GM21737 (cell line): ENCODE results near the gene LPP.

Experiments used
- ATAC-seq: cut with Tn5 transposase; IDR thresholded peaks from one replicate; pipeline ENCODE4 v1.9.1; 2021; ENCODE audit warnings: mild to moderate bottlenecking, moderate library complexity; ENCODE audit not compliant: unreplicated experiment

LPP gene

DNA sequence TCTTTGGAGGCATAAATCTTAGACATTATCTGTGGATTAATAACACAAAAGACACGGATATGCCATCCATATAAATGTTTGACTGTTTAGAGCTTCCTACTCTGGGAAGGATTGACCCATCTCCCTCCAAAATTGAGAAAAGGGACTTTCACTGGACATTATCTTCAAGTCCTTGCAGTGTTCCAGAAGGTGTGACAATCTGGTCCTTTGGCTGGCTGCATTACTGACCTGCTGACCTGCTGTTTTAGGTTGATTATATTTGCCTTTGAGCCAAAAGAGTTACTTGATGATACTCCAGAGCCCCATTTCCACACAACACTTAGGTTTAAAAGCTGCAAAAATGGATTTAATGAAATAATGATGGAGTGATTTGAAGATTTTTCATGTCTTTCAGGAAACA, 504.6 kb downstream of the LPP start:
- ATAC-seq: no peak

DNA sequence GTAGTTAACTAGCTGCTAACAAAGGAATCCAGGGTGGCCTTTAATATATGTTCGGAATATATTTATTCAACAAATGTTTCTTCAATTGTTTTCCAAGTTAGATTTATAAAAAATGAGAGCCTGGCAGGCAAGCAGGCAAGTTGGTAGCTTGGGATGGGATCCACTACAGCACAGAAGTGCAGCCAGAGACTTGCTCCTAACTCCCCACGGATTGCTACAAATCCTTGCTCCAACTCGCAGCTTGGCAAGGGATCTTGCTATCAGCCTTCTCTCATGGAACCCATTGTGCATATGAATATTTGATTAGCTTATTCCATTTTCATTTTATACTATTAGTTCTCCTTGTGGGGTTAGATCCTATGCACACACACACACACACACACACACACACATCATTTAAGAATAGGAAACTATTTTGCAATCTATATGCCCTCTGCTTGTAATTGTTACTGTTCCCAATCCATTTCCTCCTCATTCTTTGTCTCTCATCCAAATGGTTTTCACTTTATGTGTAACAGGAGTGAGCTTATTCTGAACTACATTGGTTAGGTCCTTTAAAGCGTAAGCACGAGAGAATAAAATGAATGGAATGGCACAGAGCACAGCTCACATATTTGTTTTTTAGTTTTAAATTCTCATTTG, 505.6 kb downstream of the LPP start:
- ATAC-seq: no peak

DNA sequence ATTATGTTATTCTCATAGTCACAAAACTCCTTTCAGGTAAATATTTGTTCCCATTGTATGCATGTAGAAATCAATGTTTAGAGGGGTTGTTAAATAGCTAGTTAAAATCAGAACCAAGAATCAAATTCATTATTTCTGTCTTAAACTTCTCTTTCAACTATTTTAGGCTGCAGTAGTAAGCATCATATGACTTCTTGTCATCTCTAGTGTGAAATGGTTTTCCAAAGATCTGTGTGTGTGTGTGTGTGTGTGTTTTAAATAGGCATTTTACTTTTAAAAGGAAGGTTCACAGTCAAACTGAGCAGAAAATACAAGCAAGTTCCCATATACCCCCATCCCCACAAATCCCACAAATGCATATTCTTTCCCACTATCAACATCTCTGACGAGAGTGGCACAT, 506.5 kb downstream of the LPP start:
- ATAC-seq: no peak

DNA sequence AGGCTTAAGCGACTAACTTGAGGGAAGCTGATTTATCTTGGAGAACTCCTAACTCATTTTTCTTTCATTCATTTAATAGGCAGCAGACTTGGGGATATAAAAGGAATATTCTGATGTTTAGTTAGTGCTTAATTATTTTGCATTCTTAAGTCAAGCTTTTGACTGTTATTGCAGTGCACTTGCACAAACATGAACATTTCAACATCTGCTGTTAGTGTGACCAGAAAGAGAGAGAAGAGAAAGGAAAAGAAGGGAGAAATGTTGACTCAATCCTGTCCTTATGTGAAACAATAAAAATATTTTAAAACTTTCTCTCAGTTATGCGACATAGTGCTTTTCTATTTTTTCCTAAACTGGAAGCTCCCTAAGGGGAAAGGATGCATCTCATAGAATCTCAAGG, 507.8 kb downstream of the LPP start:
- ATAC-seq: no peak

DNA sequence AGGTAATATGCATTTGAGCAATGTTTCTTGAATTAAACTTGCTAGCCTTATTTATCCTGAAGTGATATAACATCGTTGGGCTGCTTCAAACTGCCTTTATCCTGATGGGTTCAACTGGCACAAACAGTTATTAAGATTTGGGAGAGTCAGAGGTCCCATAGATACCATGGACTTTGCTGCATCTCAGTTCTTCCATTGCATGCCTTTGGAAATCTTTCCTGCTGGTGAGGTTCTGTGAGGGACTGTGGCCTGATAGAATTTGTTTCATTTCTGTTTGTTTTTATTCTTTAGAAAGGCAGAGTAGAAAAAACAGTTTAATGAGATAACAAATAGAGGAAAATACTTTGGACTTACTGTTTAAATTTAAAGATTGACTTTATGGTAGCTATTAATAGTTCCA, 508.3 kb downstream of the LPP start:
- no peak for ATAC-seq

DNA sequence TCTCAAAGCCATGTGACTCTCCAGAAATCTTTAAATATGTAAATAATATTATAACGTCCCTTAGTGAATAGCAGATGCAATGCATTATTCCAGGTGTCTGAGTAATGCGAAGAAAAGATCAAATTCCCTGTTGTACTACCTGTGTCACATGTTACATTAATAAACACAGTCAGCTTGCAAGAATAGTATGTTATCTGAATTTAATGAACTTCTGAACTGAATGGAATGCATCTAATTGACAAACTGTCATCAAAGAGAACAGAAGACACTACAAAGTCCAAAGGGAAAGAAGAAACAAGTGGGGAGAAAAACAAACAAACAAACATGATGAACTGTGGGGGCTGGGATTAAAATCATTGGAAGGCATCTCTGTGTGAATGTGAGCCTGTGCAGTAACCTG, 508.8 kb downstream of the LPP start:
- ATAC-seq: no peak

DNA sequence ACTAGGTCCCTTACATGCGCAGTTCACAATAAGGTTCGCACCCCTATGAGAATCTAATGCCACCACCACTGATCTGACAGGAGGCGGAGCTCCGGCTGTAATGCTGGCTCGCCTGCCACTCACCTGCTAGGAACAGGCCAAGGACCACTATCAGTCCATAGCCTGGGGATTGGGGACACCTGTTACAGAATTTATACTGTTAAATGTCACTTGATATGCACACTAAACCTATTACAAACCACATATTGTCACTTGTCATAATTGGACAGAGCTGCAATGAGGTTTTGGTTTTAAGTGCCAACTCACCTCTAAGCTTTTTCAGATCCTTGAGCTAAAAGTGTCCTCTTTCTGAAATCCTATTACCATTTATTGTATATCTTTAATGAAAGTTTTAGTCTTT, 509.9 kb downstream of the LPP start:
- no peak for ATAC-seq

DNA sequence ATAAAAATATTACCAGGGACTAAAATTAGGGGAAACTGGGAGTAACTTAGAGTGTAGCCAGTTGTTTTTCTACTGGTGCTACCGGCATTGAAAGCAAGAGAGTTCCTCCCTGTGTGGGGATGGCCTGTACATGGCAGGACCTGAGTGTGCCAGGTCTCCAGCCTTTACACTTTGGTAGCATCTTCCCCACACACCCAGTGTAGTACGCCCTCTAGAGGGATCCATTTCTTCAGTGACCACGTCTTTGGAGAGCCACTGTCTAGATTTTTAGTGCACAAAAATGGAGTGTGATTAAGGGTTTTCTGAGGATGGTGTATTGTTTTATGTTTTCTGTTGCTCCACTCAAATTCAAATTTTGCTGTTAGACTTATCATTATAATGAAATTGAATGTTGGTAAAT, 510.8 kb downstream of the LPP start:
- ATAC-seq: no peak

DNA sequence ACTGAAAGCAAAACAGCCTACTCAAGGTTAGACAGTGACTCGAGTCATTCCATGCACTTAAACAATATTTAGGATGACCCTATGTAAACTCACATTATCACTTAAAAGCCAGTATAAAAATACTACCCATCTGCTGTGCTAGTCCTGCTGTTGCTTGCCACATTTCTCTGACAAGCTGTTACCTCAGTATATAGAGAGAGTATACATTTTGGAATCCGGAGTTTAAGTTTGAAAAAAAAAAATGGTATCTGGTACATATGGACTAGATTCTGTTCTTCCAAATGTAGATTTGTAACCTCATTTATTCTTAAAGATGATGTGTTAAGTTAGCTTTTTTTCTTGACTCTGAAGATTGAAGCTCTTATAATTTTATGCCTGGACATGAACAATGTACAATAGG, 514.0 kb downstream of the LPP start:
- ATAC-seq: no peak

DNA sequence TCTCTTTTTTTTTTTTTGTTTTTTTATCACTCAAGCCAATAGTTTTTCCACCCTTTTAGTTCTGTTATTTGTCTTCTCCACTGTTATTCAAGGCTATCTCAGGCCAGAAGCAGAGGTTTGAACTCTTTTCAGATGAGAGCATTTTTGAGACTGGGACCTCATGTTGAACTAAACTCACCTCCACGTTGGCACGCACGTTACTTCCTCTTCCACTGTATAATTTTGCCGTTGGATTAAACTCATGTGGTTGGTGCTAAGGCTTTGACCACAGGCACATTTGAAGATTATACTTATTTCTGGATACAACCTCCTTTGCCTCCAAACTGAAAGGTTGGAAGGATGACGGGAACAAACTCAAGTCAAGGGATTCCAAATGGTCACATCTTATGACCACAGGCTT, 516.5 kb downstream of the LPP start:
- no peak for ATAC-seq

DNA sequence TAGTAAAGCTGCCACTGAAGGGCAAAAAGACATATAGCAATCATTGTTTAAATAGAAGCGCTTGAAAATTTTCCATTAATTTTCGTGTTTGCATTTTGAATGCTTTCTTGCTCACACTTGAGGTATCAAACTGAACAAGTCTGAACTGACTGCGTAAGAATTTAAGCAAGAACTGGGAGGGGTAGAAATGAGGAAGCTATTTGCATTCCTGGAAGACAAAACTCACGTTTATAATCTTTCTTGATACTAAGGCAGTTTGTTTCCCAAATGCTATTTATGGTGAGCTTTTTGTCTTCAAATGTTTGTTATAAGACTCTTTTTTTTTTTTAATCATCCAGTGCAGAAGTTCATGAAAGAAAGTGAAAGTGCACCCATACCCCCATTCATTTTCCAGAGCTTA, 518.0 kb downstream of the LPP start:
- no peak for ATAC-seq

DNA sequence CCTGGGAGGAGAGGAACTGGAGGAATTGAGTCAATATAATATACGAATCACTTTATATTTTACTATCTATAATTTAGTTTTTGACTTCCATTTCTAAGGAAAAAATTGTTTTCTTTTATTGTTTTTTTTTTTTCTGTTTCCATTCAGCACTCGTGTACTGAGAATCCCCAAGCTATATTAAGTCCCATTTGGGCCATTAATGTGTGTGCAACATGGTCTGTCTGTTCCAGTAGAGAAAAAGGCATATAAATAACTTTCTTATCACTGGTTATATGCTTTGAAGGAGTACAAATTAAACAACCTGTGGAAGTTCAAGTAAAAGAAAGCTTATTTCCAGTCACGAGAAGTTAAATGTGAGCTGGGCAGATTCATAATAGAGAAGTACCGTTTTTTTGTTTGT, 518.9 kb downstream of the LPP start:
- ATAC-seq: no peak

DNA sequence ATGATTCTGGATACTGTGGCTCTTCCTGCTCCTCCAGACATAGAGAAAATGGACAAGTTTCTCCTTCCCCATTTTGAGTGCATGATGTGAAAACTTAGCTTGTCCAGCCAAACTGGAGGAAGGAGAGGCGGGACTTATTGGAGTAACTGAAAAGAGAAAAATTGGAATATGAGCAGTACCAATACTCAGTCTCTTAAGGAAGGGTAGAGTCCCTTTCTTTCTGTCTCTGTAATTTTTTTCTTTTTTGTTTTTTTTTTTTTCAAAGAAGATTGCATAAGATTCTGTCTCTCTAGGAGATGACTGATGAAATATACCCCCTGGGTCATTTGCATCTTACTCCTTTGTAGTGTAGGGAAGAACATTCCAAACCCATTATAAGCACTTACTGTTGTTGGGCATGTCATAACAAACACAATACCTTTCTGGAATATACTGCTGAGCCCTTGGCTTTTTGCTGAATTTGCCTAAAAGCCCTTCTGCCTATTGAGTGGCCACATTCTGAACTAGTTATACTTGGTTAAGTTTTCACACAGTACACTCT, 519.8 kb downstream of the LPP start:
- no peak for ATAC-seq

DNA sequence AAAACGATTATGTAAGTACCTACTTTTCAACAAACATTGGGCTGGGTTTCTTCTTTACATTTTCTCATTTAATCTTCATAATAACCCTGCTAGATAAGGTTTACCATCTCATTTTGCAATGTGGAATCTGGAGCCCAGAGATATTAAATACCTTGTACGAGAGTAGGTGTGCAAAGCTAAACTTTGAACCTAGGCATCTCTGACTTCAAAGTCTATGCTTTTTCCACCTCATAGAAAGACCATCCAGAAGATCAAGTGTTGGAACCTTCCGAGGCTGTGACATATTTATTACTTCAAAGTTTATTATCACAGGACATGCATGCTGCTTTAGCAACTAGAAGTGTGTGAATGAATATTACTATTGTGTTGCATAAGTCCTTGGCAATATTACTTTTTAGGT, 520.6 kb downstream of the LPP start:
- no peak for ATAC-seq

DNA sequence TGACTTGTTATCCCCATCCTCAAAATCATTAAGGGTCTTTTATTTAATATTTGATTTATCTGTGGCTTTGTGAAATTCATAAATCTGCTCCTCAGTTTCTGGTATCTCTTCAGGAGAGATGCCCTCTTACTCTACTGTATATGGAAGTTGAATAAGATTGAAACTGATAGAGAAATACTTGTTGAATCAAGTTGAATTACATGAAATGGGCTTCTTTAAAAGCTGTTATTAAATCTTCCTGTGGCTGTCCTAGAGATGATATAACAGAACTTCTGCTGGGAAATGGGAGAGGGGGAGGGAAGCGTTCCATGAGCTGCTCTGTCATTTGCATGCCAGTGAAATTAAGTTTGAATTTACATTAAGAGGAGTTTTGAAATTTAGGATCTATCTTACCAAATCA, 523.4 kb downstream of the LPP start:
- no peak for ATAC-seq

DNA sequence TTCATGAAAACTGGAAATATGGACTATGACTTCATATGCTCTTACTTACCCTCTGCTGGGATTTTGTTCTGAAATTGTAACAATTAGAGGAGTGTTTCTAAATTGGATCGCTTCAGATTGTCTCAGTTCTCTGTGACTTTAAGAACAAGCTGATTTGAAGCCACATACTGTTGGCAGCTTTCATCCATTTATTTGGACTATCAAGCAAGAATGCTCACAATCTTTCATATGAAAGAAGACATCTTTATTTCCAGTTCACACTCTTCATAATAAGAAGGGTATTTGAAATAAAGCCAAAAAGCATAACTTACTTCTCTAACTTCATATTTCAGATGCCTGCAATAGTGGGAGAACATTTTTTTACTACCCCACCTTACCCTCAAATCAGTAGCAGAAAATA, 526.2 kb downstream of the LPP start:
- ATAC-seq: no peak

DNA sequence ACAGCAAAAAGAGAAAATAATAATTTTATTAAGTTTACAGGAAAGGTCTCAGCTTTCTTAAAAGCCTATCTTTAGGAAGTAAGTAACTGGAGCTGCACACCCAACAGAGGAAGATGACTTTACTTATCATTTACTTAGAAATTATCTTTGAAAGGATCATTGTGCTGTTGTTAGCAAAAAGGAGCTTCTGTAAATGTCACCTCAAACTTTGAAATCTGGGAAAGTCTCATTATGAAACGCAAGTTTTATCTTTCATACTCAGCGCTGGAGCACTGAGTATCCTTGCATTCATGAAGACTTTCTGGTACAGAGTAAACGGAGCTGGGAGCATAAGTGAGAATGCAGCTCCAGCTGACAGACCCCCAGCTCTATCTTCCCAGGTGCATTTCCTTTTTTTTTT, 526.6 kb downstream of the LPP start:
- no peak for ATAC-seq

DNA sequence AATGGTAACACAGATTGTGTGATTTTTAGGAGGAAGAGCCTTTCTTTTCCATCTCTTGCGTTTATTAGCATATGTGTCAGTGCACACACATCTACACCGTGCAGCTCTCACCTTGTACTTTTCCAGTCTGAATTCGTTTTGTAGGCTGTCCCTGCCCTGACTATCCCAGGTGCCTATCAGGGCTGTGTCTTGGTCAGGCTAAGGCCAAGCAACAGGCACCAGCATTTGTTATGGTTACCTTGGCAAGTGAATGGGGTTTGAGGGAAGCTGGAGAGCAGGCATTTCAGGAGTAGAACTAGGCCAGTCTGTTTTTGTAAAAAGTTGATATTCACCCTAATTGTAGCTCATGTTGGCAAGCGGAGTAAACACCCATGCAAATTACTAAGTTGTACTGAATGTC, 528.4 kb downstream of the LPP start:
- ATAC-seq: no peak

DNA sequence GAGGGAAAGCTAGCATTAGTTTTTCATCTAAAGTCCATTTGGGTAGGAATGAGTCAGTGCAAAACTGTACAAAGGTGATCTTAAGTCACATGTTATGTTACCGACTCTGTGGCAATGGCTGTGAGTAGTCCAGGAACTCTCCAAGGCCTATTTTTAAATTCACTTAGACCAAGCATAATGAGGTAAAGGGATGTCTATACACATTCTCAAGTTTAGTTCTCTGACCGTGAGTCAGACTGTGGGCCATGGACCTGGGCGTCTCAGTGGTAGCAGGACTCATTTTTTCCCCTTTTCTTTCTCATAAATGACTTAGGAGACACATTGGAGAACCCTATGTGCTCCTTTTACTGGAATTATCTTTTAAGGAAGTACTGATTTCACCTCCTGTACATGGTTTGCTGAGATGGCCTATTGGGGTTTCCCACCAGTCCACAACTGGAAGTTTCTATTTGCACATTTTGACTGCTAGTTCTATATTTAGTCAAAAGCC, 529.1 kb downstream of the LPP start:
- no peak for ATAC-seq

DNA sequence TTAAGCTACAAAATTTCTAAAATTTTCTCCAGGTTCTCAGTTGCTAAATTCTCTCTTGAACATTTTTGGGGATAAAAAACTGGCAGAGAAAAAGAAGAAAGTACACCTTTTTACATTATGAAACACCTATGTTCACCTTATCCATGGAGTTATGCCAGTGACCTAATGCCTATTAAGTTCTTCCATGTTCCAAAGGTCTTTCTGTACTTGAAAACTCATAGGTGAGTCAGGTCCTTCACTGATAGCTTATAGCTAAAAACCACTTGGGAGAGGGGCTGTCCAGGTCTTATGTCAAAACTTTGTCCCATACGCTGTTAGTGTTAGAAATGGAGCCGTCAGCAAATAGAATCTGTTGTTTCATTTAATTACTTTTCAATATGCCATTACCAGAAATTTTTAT, 530.3 kb downstream of the LPP start:
- ATAC-seq: no peak

DNA sequence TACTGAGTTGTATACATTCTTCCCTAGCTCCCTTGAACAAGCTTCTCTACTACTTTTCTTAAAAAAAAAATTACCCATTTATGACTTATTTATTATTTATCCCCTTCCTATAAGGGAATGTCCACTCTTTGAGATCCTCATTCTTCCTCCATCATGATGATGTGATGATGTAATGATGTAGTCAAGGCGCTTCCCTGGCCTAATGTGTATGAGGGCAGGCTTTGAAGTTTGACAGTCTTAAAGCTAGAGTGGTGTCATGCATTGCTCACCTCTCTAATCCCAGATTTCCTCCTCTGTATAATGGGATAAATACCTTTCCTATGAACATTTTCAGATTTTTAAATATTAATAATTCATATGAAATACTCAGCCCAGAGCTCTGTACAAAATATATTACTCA, 531.8 kb downstream of the LPP start:
- no peak for ATAC-seq

DNA sequence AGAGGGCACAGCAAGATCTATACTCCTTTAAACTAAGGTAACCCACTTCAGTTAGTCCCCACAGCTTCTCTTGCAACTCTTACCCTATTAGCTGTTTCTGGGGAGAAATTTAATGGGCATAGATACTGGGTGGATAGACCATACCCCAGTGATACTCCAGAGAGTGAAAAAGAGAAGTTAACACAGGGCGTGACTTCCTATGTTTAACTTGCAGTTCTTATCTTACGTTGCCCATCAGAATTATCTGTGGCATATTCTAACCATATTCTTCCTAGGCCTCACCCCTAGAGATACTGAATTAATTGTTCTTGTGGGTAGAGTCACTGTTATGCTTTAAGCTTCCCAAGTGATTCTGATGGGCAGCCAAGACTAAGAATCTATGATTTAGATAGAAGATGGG, 532.4 kb downstream of the LPP start:
- no peak for ATAC-seq

DNA sequence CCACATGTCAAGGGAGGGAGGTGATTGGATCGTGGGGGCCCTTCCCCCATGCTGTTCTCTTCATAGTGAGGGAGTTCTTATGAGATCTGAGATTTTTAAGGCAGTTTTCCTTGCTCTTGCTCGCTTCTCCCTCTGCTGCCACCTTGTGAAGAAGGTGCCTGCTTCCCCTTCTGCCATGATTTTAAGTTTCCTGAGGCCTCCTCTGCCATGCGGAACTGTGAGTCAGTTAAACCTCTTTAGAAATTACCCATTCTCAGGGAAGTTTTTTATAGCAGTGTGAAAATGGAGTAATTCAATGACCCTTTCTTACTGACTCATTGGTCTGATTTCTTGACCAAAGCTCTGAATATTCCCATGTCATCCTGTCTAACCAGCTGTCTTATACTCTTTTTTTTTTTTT, 533.4 kb downstream of the LPP start:
- ATAC-seq: no peak
